HepG2 (cell line): ENCODE results near the gene STK39. TPM values are rescaled to one million over a fixed set of nuclear protein-coding genes. Genes with fewer than 3 reads are reported as not detected.

ENCODE experiments used
- HIC2 ChIP-seq: sonication (generic); formaldehyde crosslinking; IDR thresholded peaks from 2 replicates; pipeline ENCODE4 v1.9.0; 2022; ENCODE audit warnings: low read depth, missing genetic modification reagents
- HOXA5 ChIP-seq: sonication (generic); formaldehyde crosslinking; IDR thresholded peaks from 2 replicates; pipeline ENCODE4 v1.4.0; 2020; ENCODE audit warnings: missing genetic modification reagents
- HOXD1 ChIP-seq: sonication (generic); formaldehyde crosslinking; IDR thresholded peaks from 2 replicates; pipeline ENCODE4 v1.5.0; 2020; ENCODE audit warnings: missing genetic modification reagents
- JUN ChIP-seq: sonication (generic); formaldehyde crosslinking; IDR thresholded peaks from 2 replicates; pipeline ENCODE4 v1.4.0; 2020; ENCODE audit warnings: mild to moderate bottlenecking, missing genetic modification reagents
- MED13 ChIP-seq: sonication (generic); formaldehyde crosslinking; IDR thresholded peaks from 2 replicates; pipeline ENCODE4 v1.5.0; 2020; ENCODE audit warnings: missing genetic modification reagents
- MXD3 ChIP-seq: IDR thresholded peaks from 2 replicates; pipeline ENCODE4 v1.6.1; 2016; ENCODE audit warnings: mild to moderate bottlenecking, missing biosample characterization, missing genetic modification reagents
- MXD4 ChIP-seq: IDR thresholded peaks from 2 replicates; pipeline ENCODE4 v1.6.1; 2016; ENCODE audit warnings: mild to moderate bottlenecking, missing biosample characterization, missing genetic modification reagents
- MYPOP ChIP-seq: sonication (generic); formaldehyde crosslinking; IDR thresholded peaks from 2 replicates; pipeline ENCODE4 v1.8.1; 2023; ENCODE audit warnings: mild to moderate bottlenecking, moderate library complexity, missing genetic modification reagents
- NAIF1 ChIP-seq: sonication (generic); formaldehyde crosslinking; IDR thresholded peaks from 2 replicates; pipeline ENCODE4 v1.5.0; 2020; ENCODE audit warnings: mild to moderate bottlenecking, missing genetic modification reagents, borderline replicate concordance
- NFIB ChIP-seq: sonication (generic); formaldehyde crosslinking; IDR thresholded peaks from 2 replicates; pipeline ENCODE4 v1.9.0; 2021; ENCODE audit warnings: missing genetic modification reagents, mild to moderate bottlenecking, borderline replicate concordance
- NFKBIZ ChIP-seq: IDR thresholded peaks from 2 replicates; pipeline ENCODE4 v1.6.1; 2018; ENCODE audit warnings: missing genetic modification reagents, missing compliant biosample characterization
- NFRKB ChIP-seq: fragments of 450-650 bp; IDR thresholded peaks from 2 replicates; pipeline ENCODE4 v1.6.1; 2017
- ZBTB7B ChIP-seq: sonication (generic); formaldehyde crosslinking; IDR thresholded peaks from 2 replicates; pipeline ENCODE4 v1.4.0; 2020; ENCODE audit warnings: missing genetic modification reagents
- ZBTB8A ChIP-seq: sonication (generic); formaldehyde crosslinking; IDR thresholded peaks from 2 replicates; pipeline ENCODE4 v1.4.0; 2020; ENCODE audit warnings: mild to moderate bottlenecking, low read depth, missing genetic modification reagents, borderline replicate concordance
- ZNF234 ChIP-seq: sonication (generic); formaldehyde crosslinking; conservative IDR thresholded peaks from 2 replicates; pipeline ENCODE4 v1.5.1; 2020; ENCODE audit warnings: mild to moderate bottlenecking, missing genetic modification reagents
- ZNF292 ChIP-seq: sonication (generic); formaldehyde crosslinking; IDR thresholded peaks from 2 replicates; pipeline ENCODE4 v1.8.1; 2022; ENCODE audit warnings: mild to moderate bottlenecking, low read depth, missing genetic modification reagents, borderline replicate concordance
- ZNF33A ChIP-seq: sonication (generic); formaldehyde crosslinking; IDR thresholded peaks from 2 replicates; pipeline ENCODE4 v1.5.1; 2020; ENCODE audit warnings: missing genetic modification reagents, mild to moderate bottlenecking, moderate library complexity, borderline replicate concordance
- ZNF510 ChIP-seq: sonication (generic); formaldehyde crosslinking; IDR thresholded peaks from 2 replicates; pipeline ENCODE4 v1.4.0; 2020; ENCODE audit warnings: low read depth, mild to moderate bottlenecking, missing genetic modification reagents
- ZNF558 ChIP-seq: sonication (generic); formaldehyde crosslinking; IDR thresholded peaks from 2 replicates; pipeline ENCODE4 v1.9.0; 2022; ENCODE audit warnings: mild to moderate bottlenecking, missing genetic modification reagents, borderline replicate concordance
- ZNF619 ChIP-seq: sonication (generic); formaldehyde crosslinking; IDR thresholded peaks from 2 replicates; pipeline ENCODE4 v1.4.0; 2020; ENCODE audit warnings: mild to moderate bottlenecking, missing genetic modification reagents
- ZNF768 ChIP-seq: sonication (generic); formaldehyde crosslinking; IDR thresholded peaks from 2 replicates; pipeline ENCODE4 v1.4.0; 2020; ENCODE audit warnings: missing genetic modification reagents
- polyA plus RNA-seq, 8 experiments: library from polyadenylated mRNA; depleted of rRNA in 3 of 8; stranded (reverse) in 7 of 8; unstranded in 1 of 8; fragments of >200 nt; fragmentation: Illumina TruSeq in 4 of 8; extraction: Trizol in 4 of 8; gene quantifications; 2 replicates each; pipeline versions ENCODE4 v1.2.1 to v1.2.3, GENCODE V29; 2011 to 2016; ENCODE audit warnings: low read depth in 4 of 8, missing spikeins in 1 of 8, mixed read lengths in 1 of 8; ENCODE audit not compliant: insufficient read depth in 1 of 8
- total RNA-seq, 5 experiments: library from RNA; depleted of rRNA; stranded (reverse); fragments of >200 nt; fragmentation: Illumina TruSeq; extraction: Trizol; gene quantifications; 2 replicates each; pipeline ENCODE4 v1.2.3, GENCODE V29; 2016; ENCODE audit warnings: low read depth in 1 of 5
- TF ChIP-seq, protein P1 (sequence below): sonication (generic); formaldehyde crosslinking; IDR thresholded peaks from 2 replicates; pipeline ENCODE4 v1.4.0; 2020; ENCODE audit warnings: missing genetic modification reagents

Gene STK39
- total and polyA plus RNA-seq, 2 of the 13 experiments (the other 11 are each of a cell fraction or from before 2014, with no cell fraction given) = 27.3 to 38.4 TPM

DNA sequence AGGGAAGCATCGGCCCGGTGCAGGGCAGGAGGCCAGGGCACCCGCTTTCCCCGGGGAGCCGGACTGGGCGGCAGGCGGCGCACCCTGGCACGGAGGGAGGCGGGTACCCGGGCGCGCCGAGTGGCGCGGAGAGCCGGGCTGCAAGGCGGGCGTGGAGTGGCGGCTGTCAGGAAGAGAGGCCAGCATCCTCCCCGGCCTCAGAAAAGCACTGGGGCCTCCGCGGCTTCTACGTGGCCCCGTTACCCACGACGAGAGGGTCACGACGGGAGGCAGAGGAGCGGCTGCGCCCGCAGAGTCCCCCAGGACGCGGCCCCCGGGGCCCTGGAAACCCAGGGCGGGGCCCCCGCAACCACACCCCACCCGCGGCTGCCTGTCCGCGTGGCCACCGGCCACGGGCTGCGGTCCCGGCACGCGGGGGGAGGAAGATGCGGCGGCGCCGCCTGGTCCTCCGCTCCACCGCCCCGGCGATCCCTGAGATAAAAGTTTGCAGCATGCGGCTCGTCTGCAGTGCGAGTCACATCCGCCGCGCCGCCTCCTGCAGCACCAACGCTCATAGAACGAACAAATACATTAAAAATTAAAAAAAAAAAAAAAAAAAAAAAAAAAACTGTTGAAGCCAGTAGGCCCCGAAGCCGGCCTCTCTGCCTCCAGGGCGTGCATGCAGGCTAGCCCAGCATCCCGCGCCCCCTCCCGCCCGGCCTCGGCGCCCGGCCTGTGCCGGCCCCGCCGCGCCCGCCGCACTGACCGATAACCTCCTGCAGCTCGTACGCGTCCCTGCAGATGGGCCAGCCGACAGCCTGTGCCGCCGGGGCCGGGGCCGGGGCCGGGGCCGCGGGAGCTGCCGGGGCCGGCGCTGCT lies 683 bp downstream of the STK39 start (continued):
- no peak for TF ChIP-seq NFRKB
- 0 out of 2 replicates have a peak, but pooled peaks have one; percentile 22 for TF ChIP-seq MED13 (CRISPR knock-in tag)
- TF ChIP-seq ZNF234 = 0 out of 2 replicates have a peak, but pooled peaks have one; percentile 52
- TF ChIP-seq ZNF768 (CRISPR knock-in tag) = peak; percentile 76; the same call in 1 of the 2 replicates
- TF ChIP-seq NFIB = no peak
- no peak for TF ChIP-seq ZNF33A (CRISPR knock-in tag)
- TF ChIP-seq MXD4 = no peak
- peak; percentile 58; the same call in 1 of the 2 replicates for TF ChIP-seq MXD3 (CRISPR knock-in tag)
- no peak for TF ChIP-seq ZBTB8A (CRISPR knock-in tag)
- TF ChIP-seq, protein P1, sequence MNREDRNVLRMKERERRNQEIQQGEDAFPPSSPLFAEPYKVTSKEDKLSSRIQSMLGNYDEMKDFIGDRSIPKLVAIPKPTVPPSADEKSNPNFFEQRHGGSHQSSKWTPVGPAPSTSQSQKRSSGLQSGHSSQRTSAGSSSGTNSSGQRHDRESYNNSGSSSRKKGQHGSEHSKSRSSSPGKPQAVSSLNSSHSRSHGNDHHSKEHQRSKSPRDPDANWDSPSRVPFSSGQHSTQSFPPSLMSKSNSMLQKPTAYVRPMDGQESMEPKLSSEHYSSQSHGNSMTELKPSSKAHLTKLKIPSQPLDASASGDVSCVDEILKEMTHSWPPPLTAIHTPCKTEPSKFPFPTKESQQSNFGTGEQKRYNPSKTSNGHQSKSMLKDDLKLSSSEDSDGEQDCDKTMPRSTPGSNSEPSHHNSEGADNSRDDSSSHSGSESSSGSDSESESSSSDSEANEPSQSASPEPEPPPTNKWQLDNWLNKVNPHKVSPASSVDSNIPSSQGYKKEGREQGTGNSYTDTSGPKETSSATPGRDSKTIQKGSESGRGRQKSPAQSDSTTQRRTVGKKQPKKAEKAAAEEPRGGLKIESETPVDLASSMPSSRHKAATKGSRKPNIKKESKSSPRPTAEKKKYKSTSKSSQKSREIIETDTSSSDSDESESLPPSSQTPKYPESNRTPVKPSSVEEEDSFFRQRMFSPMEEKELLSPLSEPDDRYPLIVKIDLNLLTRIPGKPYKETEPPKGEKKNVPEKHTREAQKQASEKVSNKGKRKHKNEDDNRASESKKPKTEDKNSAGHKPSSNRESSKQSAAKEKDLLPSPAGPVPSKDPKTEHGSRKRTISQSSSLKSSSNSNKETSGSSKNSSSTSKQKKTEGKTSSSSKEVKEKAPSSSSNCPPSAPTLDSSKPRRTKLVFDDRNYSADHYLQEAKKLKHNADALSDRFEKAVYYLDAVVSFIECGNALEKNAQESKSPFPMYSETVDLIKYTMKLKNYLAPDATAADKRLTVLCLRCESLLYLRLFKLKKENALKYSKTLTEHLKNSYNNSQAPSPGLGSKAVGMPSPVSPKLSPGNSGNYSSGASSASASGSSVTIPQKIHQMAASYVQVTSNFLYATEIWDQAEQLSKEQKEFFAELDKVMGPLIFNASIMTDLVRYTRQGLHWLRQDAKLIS = peak; percentile 78; the same call in 1 of the 2 replicates
- TF ChIP-seq JUN (CRISPR knock-in tag) = no peak
- TF ChIP-seq HOXD1 (CRISPR knock-in tag) = 0 out of 2 replicates have a peak, but pooled peaks have one; percentile 17
- no peak for TF ChIP-seq ZNF510 (CRISPR knock-in tag)
- TF ChIP-seq NAIF1 (CRISPR knock-in tag) = no peak
- peak; percentile 92 for TF ChIP-seq MYPOP (CRISPR knock-in tag)
- peak; percentile 67; the same call in 1 of the 2 replicates for TF ChIP-seq ZNF558 (CRISPR knock-in tag)
- TF ChIP-seq NFKBIZ (CRISPR knock-in tag) = 0 out of 2 replicates have a peak, but pooled peaks have one; percentile 71
- TF ChIP-seq ZBTB7B (CRISPR knock-in tag) = peak; percentile 65; the same call in 1 of the 2 replicates
- no peak for TF ChIP-seq ZNF292
- peak; percentile 86 for TF ChIP-seq ZNF619
- peak; percentile 43; the same call in 1 of the 2 replicates for TF ChIP-seq HOXA5 (CRISPR knock-in tag)
- peak; percentile 94 for TF ChIP-seq HIC2
